GM10847 (cell line): Measurements from ENCODE around the gene TMX2.

Experiments
- POLR2A ChIP-seq: IDR thresholded peaks from 2 replicates; pipeline ENCODE4 v1.6.1; 2011; ENCODE audit not compliant: insufficient read length; ENCODE audit errors: extremely low read depth

Gene TMX2

DNA sequence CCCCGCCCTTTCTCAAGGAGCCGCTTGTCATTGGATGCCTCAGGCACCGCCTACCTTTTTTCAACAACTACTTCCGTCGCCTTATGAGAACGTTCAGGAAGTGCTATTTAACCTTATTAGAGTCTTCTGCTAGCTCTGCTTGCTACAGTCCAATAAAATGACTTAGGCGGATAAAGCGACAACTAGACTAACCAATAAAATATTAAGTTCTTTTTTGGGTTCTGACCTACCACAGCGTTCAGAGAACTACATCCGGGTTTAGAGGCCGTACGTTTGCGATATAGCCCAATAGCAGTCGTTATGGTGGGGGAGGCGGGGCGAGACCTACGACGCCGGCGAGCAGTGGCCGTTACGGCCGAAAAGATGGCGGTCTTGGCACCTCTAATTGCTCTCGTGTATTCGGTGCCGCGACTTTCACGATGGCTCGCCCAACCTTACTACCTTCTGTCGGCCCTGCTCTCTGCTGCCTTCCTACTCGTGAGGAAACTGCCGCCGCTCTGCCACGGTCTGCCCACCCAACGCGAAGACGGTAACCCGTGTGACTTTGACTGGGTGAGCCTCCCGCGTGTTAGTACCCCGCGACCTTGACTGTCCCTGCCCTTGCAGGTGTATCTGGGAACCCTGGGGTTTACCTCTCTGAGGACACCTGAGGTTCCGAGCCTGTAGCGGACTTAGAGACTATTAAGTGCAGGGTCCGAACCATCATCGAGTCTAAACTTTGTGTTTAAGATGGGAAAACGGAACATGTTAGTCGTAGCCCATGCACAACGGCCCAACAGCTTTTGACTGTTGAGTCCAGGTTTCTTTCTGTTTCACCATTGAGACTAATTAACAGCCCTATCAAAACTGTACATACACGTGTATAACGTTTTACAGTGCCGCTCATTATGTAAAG, at the start of gene TMX2:
TSS of gene TMX2 (plus strand) at position 338 of the 895 bp plus-strand sequence. CDS start at position 364, 26 bp downstream.
- TF ChIP-seq POLR2A = peak; percentile 60

DNA sequence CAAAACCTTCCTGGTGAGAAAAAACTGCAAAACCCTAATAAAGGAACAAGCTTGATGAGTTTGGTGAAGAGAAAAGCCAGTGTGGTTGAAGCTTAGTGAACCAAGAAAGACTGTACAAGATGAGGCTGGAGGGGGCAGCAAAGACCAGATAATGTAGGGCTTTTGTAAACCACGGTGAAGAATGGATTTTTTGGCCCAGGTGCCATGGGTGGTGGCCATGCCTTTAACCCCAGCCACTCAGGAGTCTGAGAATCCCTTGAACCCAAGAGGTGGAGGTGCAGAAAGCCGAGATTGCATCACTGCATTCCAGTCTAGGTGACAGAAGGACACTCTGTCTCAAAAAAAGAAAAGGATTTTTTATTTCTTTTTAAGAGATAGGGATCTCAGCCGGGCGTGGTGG, 49.5 kb upstream of the TMX2 start:
- TF ChIP-seq POLR2A = no peak

- no peak for TF ChIP-seq POLR2A
Measured at GRCh38 chr11:57663975-57664374, 48.4 kb upstream of the TMX2 start.

DNA sequence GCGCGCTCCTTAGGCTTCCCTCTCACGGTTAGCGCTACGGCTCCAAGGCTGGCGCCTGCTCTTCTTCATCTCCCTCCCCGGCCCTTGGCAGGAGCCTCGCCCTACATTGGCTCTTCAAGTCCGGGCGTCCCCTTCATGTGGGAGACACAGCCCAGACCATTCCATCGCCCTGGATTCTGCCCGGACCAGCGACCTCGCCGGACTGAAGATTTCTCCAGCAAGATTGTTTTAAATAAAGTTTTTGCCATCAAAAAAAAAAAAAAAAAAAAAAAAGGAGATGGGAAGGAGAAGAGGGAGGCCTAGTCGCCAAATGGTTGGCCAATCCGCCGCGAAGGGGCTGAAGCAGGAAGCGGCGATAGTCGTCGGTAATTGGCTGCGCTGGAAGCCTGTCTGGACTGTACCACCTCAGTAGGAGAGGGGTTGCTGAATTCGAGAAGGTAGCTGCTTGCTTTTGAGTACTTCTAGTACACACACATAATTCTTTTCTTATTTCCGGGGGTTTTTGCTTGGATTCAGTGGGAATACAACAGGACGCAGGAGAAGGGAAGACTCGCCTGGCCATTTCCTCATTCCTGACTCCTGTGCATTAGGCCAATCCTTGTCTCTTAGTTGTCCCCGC, 45.2 kb upstream of the TMX2 start:
- peak; percentile 36 for TF ChIP-seq POLR2A

DNA sequence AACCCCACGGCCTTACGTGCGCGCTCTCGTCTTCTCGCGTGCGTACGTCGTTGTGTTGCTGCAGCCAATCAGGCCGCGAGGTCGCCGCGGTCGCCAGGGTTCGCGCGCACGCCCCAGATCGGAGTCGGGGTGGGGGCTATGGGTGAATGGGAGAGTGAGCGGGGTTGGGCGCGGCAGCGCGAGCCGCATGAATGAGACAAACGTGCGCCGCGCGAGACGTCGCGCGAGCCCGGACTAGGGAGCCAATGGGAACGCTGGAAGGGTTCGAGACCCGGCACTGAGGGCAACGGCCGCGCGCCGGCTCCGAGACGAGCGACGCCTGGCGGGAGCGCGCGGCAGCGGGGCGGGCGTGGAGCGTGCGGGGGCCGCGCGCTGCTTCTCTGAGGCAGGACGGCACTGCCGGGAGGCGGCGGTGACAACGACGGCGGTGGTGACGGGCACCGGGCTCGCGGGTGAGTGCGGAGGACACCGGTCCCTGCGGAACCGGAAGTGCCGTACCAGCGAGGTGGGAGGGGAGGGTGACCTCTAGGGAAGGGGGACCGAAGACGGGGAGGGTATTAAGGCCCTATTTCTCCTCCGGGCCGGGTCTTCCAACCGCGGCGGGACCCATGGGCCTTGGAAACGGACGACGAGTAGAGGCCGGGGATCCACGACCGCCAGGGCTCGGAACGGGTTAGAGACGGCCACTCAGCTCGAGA, 44.5 kb upstream of the TMX2 start, which contains the start of gene ZDHHC5:
TSS of gene ZDHHC5 (plus strand) at position 379 of the 698 bp plus-strand sequence. CDS start 4,977 bp downstream, outside the sequence.
- peak; percentile 88 for TF ChIP-seq POLR2A

GRCh38 chr11:57668434-57668782, 44.0 kb upstream of the TMX2 start:
- no peak for TF ChIP-seq POLR2A

DNA sequence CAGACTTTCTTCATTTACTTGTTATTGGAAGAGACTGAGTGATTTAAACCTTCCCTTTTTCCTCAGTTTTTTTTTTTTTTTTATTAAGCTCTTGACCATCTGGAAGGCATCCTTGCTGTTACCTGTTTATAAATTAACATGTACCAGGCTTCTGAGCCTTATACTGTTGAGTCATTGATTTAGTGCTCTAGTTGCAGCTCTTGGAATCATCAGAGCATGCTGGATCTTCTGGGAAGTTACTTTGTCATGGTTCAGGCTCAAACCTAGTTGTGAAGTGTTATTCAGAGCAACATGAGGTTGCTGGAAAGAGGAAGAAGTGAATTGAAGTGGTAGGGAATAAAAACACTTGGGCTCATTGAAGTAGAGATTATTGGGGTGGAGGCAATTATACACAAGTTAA, 38.1 kb upstream of the TMX2 start:
- TF ChIP-seq POLR2A = no peak

DNA sequence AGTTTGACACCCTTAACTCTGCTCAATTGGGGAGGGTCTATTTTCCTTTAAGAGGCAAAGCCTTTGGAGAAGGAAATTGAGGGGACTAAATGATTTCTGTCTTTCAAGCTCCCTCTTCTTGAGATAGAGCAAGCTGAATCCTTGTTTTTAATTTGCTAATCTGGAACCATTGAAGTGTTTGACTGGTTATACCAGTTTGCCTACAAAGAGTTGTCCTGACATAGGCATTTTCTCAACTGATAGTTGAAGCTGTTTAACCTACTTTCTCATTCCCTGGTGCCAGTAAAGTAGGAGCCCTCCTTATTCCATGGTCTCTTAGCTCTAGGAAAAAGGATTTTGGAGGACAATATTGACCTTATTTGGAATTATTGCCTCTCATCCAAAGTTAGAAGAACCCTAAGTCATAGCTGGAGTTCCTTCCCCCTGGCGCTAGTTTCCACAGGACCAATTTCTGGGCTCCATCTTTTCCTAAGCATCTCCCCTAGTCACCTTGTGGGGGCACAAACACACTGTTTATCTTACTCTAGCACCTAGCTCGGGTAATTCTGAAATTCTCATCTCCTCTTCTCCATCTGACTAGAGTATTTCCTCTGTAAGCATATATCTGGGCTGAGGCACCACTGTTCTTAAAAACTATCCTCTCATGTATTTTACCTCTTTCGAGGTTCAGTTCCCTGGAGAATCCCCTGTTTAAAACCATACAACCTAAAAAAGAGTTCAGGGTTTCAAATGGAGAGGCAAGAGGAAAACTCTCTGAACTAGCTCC, 37.0 kb upstream of the TMX2 start:
- no peak for TF ChIP-seq POLR2A

DNA sequence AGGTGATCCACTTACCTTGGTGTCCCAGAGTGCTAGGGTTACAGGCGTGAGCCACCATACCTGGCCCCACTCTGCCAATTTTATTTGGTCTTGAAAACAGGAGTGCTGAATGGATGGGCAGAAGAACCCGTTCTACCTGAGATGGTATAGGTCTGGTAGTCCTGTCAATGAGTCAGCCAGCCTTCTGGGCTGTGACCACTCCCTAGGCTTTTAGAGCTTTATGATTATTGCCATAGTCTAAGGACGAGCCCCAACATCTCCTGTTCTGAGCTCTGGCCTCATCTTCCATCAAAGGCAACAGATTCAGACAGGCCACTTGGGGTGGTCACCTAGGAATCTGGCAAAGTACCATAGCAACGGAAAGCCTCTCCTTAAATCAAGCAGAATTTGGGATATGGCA, 33.0 kb upstream of the TMX2 start:
- TF ChIP-seq POLR2A = no peak

GRCh38 chr11:57680552-57680874, 31.9 kb upstream of the TMX2 start:
- TF ChIP-seq POLR2A = no peak

DNA sequence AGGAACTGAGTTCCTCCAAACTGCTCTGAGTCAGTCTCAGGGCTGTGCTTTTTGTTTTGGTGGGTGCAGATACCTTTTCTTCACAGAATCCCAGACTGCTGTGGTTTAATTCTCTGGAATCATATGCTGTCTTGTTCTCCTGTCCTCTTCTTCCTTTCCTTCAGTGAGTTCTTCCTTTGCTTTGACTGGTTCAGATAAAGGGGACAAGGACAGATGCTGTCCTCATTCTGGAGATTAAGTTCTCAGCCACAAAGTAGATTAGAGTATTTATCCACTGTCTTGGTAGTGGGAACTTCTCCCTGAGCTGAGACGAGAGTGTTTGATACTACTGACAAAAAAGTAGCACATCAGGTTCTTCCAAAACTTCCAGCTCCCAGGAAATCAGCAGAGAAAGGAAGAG, 31.2 kb upstream of the TMX2 start:
- TF ChIP-seq POLR2A = no peak

GRCh38 chr11:57698843-57699365, 13.5 kb upstream of the TMX2 start:
- TF ChIP-seq POLR2A = no peak

DNA sequence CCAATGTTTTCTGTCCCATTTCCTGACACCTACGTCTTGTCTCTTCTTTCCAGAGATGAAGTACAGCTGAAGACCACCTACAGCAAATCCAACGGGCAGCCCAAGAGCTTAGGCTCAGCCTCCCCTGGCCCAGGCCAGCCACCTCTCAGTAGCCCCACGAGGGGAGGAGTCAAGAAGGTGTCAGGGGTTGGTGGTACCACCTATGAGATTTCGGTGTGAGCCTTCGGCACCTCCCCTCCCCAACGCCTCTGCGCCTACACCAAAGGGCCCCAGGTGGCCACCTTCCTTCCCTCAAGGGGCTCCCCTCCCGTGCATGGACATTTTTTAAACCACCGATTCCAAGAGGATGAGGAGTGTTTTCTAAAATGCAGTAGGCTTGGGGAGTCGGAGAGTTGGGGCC, 12.6 kb upstream of the TMX2 start:
- no peak for TF ChIP-seq POLR2A

DNA sequence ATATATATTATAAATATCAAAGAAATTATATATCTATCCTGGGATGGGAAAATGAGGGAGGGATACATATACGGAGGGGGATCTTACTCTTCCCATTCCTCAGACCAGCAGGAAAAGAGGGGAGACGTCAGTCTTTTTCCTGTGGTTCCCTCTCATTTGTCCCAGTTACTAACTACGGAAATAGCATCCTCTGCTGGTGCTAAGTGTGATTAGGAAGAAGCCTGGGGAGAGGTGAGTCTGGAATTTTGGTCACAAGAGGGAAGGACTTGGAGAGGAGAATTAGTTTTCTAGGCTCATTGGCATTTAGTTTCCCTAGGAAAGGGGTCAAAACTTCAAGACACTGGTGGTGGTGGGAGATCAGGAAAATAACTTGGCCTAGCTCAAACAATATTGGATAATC, 12.0 kb upstream of the TMX2 start:
- no peak for TF ChIP-seq POLR2A

DNA sequence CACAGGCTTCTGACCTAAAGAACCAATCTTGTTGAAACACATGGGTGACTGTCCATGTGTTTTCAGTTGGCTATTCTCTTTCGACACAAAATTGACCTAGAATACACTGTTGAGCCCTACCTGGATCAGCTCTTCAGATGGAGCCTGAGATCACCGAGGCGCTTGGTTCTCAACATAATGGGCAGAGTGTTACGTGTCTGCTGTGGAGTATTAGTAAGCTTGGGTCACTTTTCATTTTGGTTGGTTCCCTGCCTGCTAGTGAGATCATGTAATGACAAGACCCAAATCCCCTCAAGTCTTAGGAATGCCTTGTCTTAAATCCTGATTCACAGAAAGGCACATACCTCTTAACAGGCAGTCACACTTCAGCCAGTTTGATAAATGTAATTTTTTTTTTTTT, 9.1 kb upstream of the TMX2 start:
- TF ChIP-seq POLR2A = no peak
